ENCODE measurements around the gene ZBTB45. TPM values are rescaled to one million over a fixed set of nuclear protein-coding genes. Genes with fewer than 3 reads are reported as not detected.
A peak's percentile ranks its signal among the peaks of the same experiment; 100 is the strongest.

The ZBTB45 gene
- total and polyA plus RNA-seq, 2 donors (not counting 1 experiment from before 2014, with no cell fraction given): 12.6 to 20.9 TPM

DNA sequence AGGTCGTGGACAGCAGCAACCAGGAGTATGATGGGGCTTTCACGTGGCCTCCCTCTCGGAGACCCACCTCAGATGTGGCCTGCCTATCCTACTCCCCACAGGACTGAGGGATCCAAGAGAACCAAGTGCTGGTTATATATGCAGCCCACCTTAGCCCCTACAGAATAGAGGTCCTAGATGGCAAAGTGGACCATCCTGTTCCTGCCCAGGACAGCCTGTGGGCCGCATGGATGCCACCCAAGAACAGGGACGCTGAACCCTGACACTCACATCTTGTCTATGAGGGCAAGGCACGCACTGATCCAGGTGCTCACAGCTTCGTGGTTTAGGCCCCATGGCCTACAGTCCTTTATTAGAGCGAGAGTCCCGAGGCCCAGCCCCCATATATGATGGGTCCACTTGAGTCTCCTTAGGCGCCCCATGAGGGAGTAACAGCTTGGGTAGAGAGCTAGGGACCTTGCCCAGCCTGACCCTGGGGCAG is 6.4 kb downstream of the ZBTB45 start:
- intact Hi-C loops (cut with micrococcal nuclease): no loop called here
- no peak overlapping the region for H3K4me3 Mint-ChIP-seq

More for the DNA sequence above, 6.4 kb downstream of the ZBTB45 start:
- Histone ChIP-seq H3K4me1 (ENCODE audit: control insufficient read depth in 2 of 2, insufficient read depth in 2 of 2, low read length in 2 of 2) (peaks cover 13 to 22% of the 10 kb centered on the region in 2 donors), H3K36me3 (replicated peaks in 1 of 2; ENCODE audit: control extremely low read depth in 1 of 2, control insufficient read depth in 1 of 2, extremely low read depth in 1 of 2, insufficient read depth in 2 of 2, low read length in 1 of 2) (peaks cover 0 to 12% of the 10 kb centered on the region in 2 experiments), H4K20me1 (ENCODE audit: control insufficient read depth, insufficient read depth, low read length, poor library complexity, severe bottlenecking) (peaks cover 54% of the 10 kb centered on the region), H3K9ac (ENCODE audit: low read length) (no peak overlapping the region), H2AFZ (ENCODE audit: insufficient read depth, low read depth, low read length, poor library complexity, severe bottlenecking) (peak overlapping the region; percentile 55), H3K27ac (ENCODE audit: low read length in 2 of 2) (peak overlapping the region in 1 of 2 donors; percentile 36), H3K4me2 (replicated peaks; ENCODE audit: low read depth, low read length, poor library complexity, severe bottlenecking) (peak overlapping the region; percentile 77), H3K27me3 (replicated peaks in 1 of 4; ENCODE audit: control extremely low read depth in 1 of 4, control insufficient read depth in 3 of 4, insufficient read depth in 4 of 4, low read length in 3 of 4) (no peaks in the 10 kb centered on the region), H3K4me3 (ENCODE audit: control extremely low read depth in 1 of 5, extremely low read depth in 1 of 5, insufficient read depth in 1 of 5, low read depth in 2 of 5, low read length in 4 of 5) (no peak overlapping the region), H3K9me3 (ENCODE audit: control extremely low read depth in 1 of 3, control insufficient read depth in 2 of 3, insufficient read depth in 1 of 3, low read length in 2 of 3) (peaks cover 0 to 5% (median 0%) of the 10 kb centered on the region in 3 donors), H3K79me2 (ENCODE audit: control insufficient read depth, insufficient read depth, low read length) (peaks cover 42% of the 10 kb centered on the region)
- no peak for DNase-seq
- ChIA-PET CTCF (interaction anchor here (1.0 to 1.6 kb wide), 2 partner anchors 63 to 67 kb away, joined by 7 to 11 read pairs; no protein-coding TSS in a partner anchor), POLR2A (interaction anchor here (0.7 to 1.0 kb wide), 3 partner anchors 12 to 165 kb away, joined by 3 to 4 read pairs (median 3); no protein-coding TSS in a partner anchor)
- H3K27ac Mint-ChIP-seq: no peak overlapping the region
- H3K9me3 Mint-ChIP-seq (ENCODE audit: insufficient read depth): no peaks in the 10 kb centered on the region
- H3K27me3 Mint-ChIP-seq: no peaks in the 10 kb centered on the region
- no peak for TF ChIP-seq EZH2 (IDR thresholded peaks at IDR 0.05; ENCODE audit: borderline replicate concordance, insufficient read depth, low read depth, low read length, poor library complexity, severe bottlenecking)
- TF ChIP-seq, protein P1, sequence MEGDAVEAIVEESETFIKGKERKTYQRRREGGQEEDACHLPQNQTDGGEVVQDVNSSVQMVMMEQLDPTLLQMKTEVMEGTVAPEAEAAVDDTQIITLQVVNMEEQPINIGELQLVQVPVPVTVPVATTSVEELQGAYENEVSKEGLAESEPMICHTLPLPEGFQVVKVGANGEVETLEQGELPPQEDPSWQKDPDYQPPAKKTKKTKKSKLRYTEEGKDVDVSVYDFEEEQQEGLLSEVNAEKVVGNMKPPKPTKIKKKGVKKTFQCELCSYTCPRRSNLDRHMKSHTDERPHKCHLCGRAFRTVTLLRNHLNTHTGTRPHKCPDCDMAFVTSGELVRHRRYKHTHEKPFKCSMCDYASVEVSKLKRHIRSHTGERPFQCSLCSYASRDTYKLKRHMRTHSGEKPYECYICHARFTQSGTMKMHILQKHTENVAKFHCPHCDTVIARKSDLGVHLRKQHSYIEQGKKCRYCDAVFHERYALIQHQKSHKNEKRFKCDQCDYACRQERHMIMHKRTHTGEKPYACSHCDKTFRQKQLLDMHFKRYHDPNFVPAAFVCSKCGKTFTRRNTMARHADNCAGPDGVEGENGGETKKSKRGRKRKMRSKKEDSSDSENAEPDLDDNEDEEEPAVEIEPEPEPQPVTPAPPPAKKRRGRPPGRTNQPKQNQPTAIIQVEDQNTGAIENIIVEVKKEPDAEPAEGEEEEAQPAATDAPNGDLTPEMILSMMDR (IDR thresholded peaks at IDR 0.05): no peak
- 92% methylated on average over 6 of the region's 10 CpGs for WGBS (ENCODE audit: insufficient coverage)
- H3K4me1 Mint-ChIP-seq: peaks cover 27% of the 10 kb centered on the region
- no peak for ATAC-seq (ENCODE audit: low read depth)
